Measurements from ENCODE around the gene PRPF40A. TPM values are rescaled to one million over a fixed set of nuclear protein-coding genes. Genes with fewer than 3 reads are reported as not detected.

The PRPF40A gene
- total and polyA plus RNA-seq, 9 of the 15 experiments (the other 6 are each of a cell fraction or from before 2014, with no cell fraction given): 168 to 304 (median 264) TPM

DNA sequence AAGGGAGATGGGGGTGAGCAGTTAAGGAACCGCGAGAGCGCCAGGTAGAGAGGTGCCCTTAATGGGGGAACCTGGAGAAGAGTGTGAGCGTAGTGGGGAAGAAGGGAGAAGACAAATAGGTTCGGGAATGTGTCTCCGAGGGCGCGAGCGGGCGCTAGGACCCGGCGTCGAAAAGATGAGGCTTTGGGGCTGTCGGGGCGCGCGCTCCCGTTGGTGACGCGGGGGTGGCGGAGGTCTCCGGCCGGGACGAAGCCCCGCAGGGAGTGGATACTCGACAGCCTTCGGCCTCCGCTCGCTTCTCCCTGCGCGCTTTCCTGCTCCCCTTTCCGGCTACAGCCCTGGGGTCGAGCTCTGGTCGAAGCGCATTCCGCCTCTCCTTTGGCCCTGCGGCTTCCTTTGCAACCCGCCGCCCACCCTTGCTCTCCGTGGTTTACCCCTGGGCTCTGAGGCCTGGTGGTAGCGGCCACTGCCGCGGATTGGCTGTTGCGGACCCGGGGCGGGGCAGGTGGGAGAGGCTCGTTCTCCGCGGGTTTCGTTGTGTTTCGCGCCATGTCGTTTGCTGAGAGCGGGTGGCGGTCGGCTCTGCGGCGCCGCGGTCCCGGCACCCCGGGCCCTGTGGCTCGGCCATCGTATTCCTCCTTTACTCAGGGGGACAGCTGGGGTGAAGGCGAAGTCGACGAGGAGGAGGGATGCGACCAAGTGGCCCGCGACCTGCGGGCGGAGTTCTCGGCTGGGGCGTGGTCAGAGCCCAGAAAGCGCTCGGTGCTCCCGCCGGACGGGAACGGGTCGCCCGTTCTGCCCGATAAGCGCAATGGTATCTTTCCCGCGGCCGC is 1.0 kb upstream of the PRPF40A start, which contains the start of gene ARL6IP6 (continued):
- TF ChIP-seq ZNF699 (CRISPR knock-in tag; IDR thresholded peaks at IDR 0.05; ENCODE audit: insufficient replicate concordance): no peak
- 0 out of 2 replicates have a peak, but pooled peaks have one; percentile 56 for TF ChIP-seq BRD4 (IDR thresholded peaks at IDR 0.05)
- TF ChIP-seq, protein P1, sequence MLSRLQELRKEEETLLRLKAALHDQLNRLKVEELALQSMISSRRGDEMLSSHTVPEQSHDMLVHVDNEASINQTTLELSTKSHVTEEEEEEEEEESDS (CRISPR knock-in tag; IDR thresholded peaks at IDR 0.05): no peak
- TF ChIP-seq ZNF76 (CRISPR knock-in tag; IDR thresholded peaks at IDR 0.05; ENCODE audit: borderline replicate concordance): peak; percentile 1; the same call in 1 of the 2 replicates
- TF ChIP-seq, protein P2, sequence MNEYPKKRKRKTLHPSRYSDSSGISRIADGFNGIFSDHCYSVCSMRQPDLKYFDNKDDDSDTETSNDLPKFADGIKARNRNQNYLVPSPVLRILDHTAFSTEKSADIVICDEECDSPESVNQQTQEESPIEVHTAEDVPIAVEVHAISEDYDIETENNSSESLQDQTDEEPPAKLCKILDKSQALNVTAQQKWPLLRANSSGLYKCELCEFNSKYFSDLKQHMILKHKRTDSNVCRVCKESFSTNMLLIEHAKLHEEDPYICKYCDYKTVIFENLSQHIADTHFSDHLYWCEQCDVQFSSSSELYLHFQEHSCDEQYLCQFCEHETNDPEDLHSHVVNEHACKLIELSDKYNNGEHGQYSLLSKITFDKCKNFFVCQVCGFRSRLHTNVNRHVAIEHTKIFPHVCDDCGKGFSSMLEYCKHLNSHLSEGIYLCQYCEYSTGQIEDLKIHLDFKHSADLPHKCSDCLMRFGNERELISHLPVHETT (CRISPR knock-in tag; conservative IDR thresholded peaks at IDR 0.05 in 1 of 2, IDR thresholded peaks at IDR 0.05 in 1 of 2): peak in 1 of 2 experiments; percentile 93; a peak in 2 of 4 replicates
- TF ChIP-seq KHSRP (IDR thresholded peaks at IDR 0.05): peak; percentile 21; the same call in 1 of the 2 replicates
- peak; percentile 49; the same call in 1 of the 2 replicates for TF ChIP-seq FOSL1 (tag; conservative IDR thresholded peaks at IDR 0.05)
- TF ChIP-seq NR1H2 (CRISPR knock-in tag; IDR thresholded peaks at IDR 0.05): 0 out of 2 replicates have a peak, but pooled peaks have one; percentile 88
- TF ChIP-seq, protein P3, sequence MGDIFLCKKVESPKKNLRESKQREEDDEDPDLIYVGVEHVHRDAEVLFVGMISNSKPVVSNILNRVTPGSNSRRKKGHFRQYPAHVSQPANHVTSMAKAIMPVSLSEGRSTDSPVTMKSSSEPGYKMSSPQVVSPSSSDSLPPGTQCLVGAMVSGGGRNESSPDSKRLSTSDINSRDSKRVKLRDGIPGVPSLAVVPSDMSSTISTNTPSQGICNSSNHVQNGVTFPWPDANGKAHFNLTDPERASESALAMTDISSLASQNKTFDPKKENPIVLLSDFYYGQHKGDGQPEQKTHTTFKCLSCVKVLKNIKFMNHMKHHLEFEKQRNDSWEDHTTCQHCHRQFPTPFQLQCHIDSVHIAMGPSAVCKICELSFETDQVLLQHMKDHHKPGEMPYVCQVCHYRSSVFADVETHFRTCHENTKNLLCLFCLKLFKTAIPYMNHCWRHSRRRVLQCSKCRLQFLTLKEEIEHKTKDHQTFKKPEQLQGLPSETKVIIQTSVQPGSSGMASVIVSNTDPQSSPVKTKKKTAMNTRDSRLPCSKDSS (IDR thresholded peaks at IDR 0.05; ENCODE audit: low read depth, partially characterized antibody): no peak
- TF ChIP-seq, protein P4, sequence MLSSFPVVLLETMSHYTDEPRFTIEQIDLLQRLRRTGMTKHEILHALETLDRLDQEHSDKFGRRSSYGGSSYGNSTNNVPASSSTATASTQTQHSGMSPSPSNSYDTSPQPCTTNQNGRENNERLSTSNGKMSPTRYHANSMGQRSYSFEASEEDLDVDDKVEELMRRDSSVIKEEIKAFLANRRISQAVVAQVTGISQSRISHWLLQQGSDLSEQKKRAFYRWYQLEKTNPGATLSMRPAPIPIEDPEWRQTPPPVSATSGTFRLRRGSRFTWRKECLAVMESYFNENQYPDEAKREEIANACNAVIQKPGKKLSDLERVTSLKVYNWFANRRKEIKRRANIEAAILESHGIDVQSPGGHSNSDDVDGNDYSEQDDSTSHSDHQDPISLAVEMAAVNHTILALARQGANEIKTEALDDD (IDR thresholded peaks at IDR 0.05): no peak
- TF ChIP-seq ARID1B (IDR thresholded peaks at IDR 0.05): peak; percentile 81
- TF ChIP-seq, protein P5, sequence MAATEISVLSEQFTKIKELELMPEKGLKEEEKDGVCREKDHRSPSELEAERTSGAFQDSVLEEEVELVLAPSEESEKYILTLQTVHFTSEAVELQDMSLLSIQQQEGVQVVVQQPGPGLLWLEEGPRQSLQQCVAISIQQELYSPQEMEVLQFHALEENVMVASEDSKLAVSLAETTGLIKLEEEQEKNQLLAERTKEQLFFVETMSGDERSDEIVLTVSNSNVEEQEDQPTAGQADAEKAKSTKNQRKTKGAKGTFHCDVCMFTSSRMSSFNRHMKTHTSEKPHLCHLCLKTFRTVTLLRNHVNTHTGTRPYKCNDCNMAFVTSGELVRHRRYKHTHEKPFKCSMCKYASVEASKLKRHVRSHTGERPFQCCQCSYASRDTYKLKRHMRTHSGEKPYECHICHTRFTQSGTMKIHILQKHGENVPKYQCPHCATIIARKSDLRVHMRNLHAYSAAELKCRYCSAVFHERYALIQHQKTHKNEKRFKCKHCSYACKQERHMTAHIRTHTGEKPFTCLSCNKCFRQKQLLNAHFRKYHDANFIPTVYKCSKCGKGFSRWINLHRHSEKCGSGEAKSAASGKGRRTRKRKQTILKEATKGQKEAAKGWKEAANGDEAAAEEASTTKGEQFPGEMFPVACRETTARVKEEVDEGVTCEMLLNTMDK (IDR thresholded peaks at IDR 0.05; ENCODE audit: borderline replicate concordance, insufficient read depth, low read depth, low read length, poor library complexity, severe bottlenecking): no peak
- no peak for TF ChIP-seq NFE2L1 (tag; IDR thresholded peaks at IDR 0.05; ENCODE audit: borderline replicate concordance, low read depth)
- TF ChIP-seq U2AF1 (optimal IDR thresholded peaks at IDR 0.05; ENCODE audit: low read depth, low read length): peak; percentile 68
- TF ChIP-seq CREM (IDR thresholded peaks at IDR 0.05; ENCODE audit: low read depth): peak; percentile 78
